DND-41 (cell line): ENCODE results near the gene RAB6B.

ENCODE experiments used
- ATAC-seq: fragments of 200-7000 bp; cut with Tn5 transposase; 3 replicates; pipeline ENCODE4 v1.9.1; 2021; ENCODE audit warnings: low read depth; ENCODE audit not compliant: insufficient read depth
- DNase-seq: peaks from one replicate; pipeline ENCODE4 v3.0.0-alpha.2; 2020
- H2AFZ ChIP-seq: 2 replicates; pipeline ENCODE4 v1.6.0; 2012; ENCODE audit warnings: low read depth, low read length
- H3K27ac ChIP-seq: 2 replicates; pipeline ENCODE4 v1.5.1; 2012; ENCODE audit warnings: low read length, inconsistent platforms
- H3K27me3 ChIP-seq: fragments of 200-600 bp; sonication (generic); 2 replicates; pipeline ENCODE4 v1.6.0; 2012; ENCODE audit warnings: low read length, mild to moderate bottlenecking, inconsistent platforms; ENCODE audit not compliant: insufficient read depth, poor library complexity
- H3K36me3 ChIP-seq: 2 replicates; pipeline ENCODE4 v1.5.1; 2012; ENCODE audit warnings: low read length, inconsistent platforms; ENCODE audit not compliant: insufficient read depth
- H3K4me1 ChIP-seq: 2 replicates; pipeline ENCODE4 v1.5.1; 2012; ENCODE audit warnings: mild to moderate bottlenecking, low read length; ENCODE audit not compliant: insufficient read depth
- H3K4me2 ChIP-seq: 2 replicates; pipeline ENCODE4 v1.6.0; 2012; ENCODE audit warnings: mild to moderate bottlenecking, moderate library complexity, low read length, inconsistent platforms; ENCODE audit not compliant: insufficient read depth
- H3K4me3 ChIP-seq, 2 experiments: fragments of 200-600 bp in 1 of 2; shearing (Covaris generic) in 1 of 2; 2 replicates each; pipeline ENCODE4 v1.5.1; 2012 to 2016; ENCODE audit warnings: inconsistent platforms in 2 of 2, low read length in 2 of 2, mild to moderate bottlenecking in 2 of 2, low read depth in 1 of 2, moderate library complexity in 1 of 2
- H3K79me2 ChIP-seq: 2 replicates; pipeline ENCODE4 v1.6.0; 2012; ENCODE audit warnings: low read length, inconsistent platforms; ENCODE audit not compliant: insufficient read depth
- H3K9ac ChIP-seq: 2 replicates; pipeline ENCODE4 v1.6.0; 2012; ENCODE audit warnings: low read depth, mild to moderate bottlenecking, inconsistent platforms, low read length, moderate library complexity
- H3K9me3 ChIP-seq: 2 replicates; pipeline ENCODE4 v1.5.1; 2012; ENCODE audit warnings: low read length, moderate library complexity, mild to moderate bottlenecking, inconsistent platforms; ENCODE audit not compliant: insufficient read depth, severe bottlenecking
- H4K20me1 ChIP-seq: 2 replicates; pipeline ENCODE4 v1.6.0; 2012; ENCODE audit warnings: low read length; ENCODE audit not compliant: insufficient read depth
- CTCF ChIP-seq: IDR thresholded peaks from 2 replicates; pipeline ENCODE4 v1.5.1; 2012; ENCODE audit warnings: borderline replicate concordance, low read length, moderate library complexity, mild to moderate bottlenecking; ENCODE audit not compliant: poor library complexity, severe bottlenecking; ENCODE audit errors: extremely low read depth
- EZH2 ChIP-seq: IDR thresholded peaks from 3 replicates; pipeline ENCODE4 v1.6.1; 2012; ENCODE audit warnings: borderline replicate concordance, low read depth, mild to moderate bottlenecking, moderate library complexity, low read length, inconsistent platforms; ENCODE audit not compliant: severe bottlenecking

Gene RAB6B

GRCh38 chr3:133843634-133844033 is 52.0 kb downstream of the RAB6B start:
- Histone ChIP-seq H4K20me1 (no peaks in the 10 kb centered on the region), H3K9ac (no peak overlapping the region), H3K4me3 (no peak overlapping the region), H3K27ac (no peak overlapping the region), H2AFZ (no peak overlapping the region), H3K79me2 (no peaks in the 10 kb centered on the region), H3K4me1 (no peaks in the 10 kb centered on the region), H3K27me3 (peaks cover 11% of the 10 kb centered on the region), H3K9me3 (no peaks in the 10 kb centered on the region), H3K4me2 (no peak overlapping the region), H3K36me3 (no peaks in the 10 kb centered on the region)
- TF ChIP-seq CTCF: no peak
- no peak for DNase-seq
- no peak for ATAC-seq

DNA sequence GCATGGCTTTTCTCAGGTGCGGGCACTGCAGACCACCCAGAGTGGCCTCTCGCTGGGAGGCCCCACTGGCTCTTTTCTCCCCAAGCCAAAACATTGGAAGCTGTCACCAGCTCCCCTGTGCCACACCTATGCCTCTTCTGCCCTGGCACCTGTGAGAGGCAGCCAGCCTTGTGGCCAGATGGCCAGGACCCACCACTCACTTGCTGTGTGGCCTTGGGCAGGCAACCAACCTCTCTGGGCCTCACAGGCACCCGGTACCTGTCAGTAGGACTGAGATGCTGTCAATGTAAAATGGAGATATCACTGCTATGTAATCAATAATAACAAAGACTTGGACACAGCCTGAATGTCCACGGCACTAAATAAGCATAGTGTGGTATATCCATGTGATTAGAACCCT is 53.5 kb downstream of the RAB6B start:
- Histone ChIP-seq H3K79me2 (no peaks in the 10 kb centered on the region), H2AFZ (no peak overlapping the region), H3K27me3 (peaks cover 7% of the 10 kb centered on the region), H3K4me2 (no peak overlapping the region), H3K4me3 (no peak overlapping the region), H3K4me1 (no peaks in the 10 kb centered on the region), H3K9me3 (no peaks in the 10 kb centered on the region), H3K36me3 (no peaks in the 10 kb centered on the region), H3K27ac (no peak overlapping the region), H3K9ac (no peak overlapping the region), H4K20me1 (no peaks in the 10 kb centered on the region)
- ATAC-seq (no peak), DNase-seq (no peak)
- TF ChIP-seq CTCF: no peak
- TF ChIP-seq EZH2: no peak

- Histone ChIP-seq H3K9ac (no peak overlapping the region), H3K4me2 (no peak overlapping the region), H3K9me3 (no peaks in the 10 kb centered on the region), H3K4me1 (no peaks in the 10 kb centered on the region), H3K4me3 (no peak overlapping the region), H3K27me3 (peaks cover 3% of the 10 kb centered on the region), H2AFZ (no peak overlapping the region), H3K36me3 (no peaks in the 10 kb centered on the region), H3K27ac (no peak overlapping the region), H3K79me2 (no peaks in the 10 kb centered on the region), H4K20me1 (no peaks in the 10 kb centered on the region)
- no peak for TF ChIP-seq CTCF
- TF ChIP-seq EZH2: no peak
- DNase-seq: no peak
- no peak for ATAC-seq
Observed at GRCh38 chr3:133841196-133841595, 54.5 kb downstream of the RAB6B start.

GRCh38 chr3:133840767-133841166 is 54.9 kb downstream of the RAB6B start:
- H3K9ac ChIP-seq: no peak overlapping the region
- H3K27me3 ChIP-seq: peaks cover 3% of the 10 kb centered on the region
- ATAC-seq (no peak), DNase-seq (no peak)
- no peaks in the 10 kb centered on the region for H3K79me2 ChIP-seq
- TF ChIP-seq EZH2: no peak
- TF ChIP-seq CTCF: no peak
- no peak overlapping the region for H3K4me2 ChIP-seq
- no peak overlapping the region for H2AFZ ChIP-seq
- H3K27ac ChIP-seq: no peak overlapping the region
- H3K4me1 ChIP-seq: no peaks in the 10 kb centered on the region
- no peaks in the 10 kb centered on the region for H4K20me1 ChIP-seq
- H3K9me3 ChIP-seq: no peaks in the 10 kb centered on the region
- no peaks in the 10 kb centered on the region for H3K36me3 ChIP-seq
- no peak overlapping the region for H3K4me3 ChIP-seq
